ENCODE results near the gene NHLRC2.

The NHLRC2 gene

GRCh38 chr10:113945075-113945686 lies 90.7 kb downstream of the NHLRC2 start:
- DNase-seq = no peak

GRCh38 chr10:113945687-113946085 lies 91.2 kb downstream of the NHLRC2 start:
- no peak for DNase-seq

GRCh38 chr10:113947184-113948041 lies 93.0 kb downstream of the NHLRC2 start:
- no peak for DNase-seq

DNA sequence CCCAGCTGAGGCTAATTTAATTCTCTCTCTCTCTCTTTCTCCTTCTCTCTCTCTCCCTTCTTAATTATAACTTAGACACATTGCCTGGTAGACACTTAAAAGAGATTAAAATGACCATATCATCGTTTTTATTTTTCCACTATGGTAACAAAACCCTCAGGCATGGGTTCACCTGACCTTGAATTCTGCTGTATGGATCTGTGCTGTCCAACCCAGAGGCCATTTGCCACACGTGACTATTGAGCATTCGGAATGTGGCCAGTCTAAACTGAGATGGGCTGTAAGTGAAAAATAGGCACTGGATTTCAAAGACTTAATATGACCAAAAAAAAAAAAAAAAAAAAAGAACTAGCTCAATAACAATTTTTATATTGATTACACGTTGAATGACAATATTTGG lies 93.6 kb downstream of the NHLRC2 start:
- no peak for DNase-seq

DNA sequence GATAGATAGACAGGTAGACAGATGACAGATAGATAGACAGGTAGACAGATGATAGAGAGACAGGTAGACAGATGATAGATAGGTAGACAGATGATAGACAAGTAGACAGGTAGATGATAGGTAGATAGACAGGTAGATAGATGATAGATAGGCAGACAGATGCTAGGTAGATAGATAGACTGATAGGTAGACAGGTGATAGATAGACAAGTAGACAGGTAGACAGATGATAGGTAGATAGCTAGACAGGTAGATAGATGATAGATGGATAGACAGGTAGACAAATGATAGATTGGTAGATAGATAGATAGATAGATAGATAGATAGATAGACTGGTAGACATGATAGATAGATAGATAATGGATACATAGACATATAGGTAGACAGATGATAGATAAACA lies 95.8 kb downstream of the NHLRC2 start:
- DNase-seq = no peak

- DNase-seq = no peak
Observed at GRCh38 chr10:113953505-113954272, 99.2 kb downstream of the NHLRC2 start.

GRCh38 chr10:113954409-113954808 lies 99.9 kb downstream of the NHLRC2 start:
- DNase-seq = no peak

DNA sequence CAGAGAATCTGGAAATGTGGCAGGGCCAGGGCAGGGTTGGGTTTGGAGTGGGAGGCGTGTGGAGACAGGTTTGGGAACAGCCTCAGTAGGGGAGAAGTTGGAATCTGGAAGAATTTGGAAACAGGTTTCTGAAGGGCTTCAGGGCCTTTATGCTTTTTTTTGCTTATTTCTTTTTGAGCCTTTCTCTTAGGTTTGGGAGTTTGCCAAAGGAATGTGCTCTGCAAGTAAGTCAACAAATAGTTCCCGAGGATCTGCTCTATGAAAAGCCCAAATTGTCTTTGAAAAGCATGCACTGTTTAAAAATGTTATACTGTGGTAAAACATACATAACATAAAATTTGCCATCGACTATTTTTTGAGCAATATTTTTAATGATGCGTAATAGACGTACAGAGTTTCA lies 102.6 kb downstream of the NHLRC2 start:
- DNase-seq = no peak

GRCh38 chr10:113958631-113959382 lies 104.3 kb downstream of the NHLRC2 start:
- DNase-seq = peak; percentile 26

DNA sequence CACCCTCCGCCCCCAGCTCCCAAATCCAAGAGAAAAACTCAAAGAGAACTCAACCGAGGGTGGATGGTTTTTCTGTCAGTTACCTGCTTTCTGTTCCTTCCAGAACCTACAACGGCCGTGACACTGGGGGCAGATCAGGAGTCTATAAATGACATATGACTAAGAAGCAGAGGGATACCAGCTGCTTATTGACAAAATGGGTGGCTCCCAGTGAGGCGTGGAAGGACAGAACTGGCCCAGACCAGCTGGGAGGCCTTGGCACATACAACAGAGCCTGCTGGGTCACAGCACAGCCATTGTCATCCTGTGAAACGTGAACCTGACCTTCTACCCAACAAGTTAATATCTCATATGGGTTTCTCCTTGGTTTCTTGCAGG lies 104.9 kb downstream of the NHLRC2 start:
- DNase-seq = peak; percentile 26

- DNase-seq = no peak
Observed at GRCh38 chr10:113960617-113961181, 106.2 kb downstream of the NHLRC2 start.

GRCh38 chr10:113961182-113962031 lies 106.9 kb downstream of the NHLRC2 start:
- no peak for DNase-seq

DNA sequence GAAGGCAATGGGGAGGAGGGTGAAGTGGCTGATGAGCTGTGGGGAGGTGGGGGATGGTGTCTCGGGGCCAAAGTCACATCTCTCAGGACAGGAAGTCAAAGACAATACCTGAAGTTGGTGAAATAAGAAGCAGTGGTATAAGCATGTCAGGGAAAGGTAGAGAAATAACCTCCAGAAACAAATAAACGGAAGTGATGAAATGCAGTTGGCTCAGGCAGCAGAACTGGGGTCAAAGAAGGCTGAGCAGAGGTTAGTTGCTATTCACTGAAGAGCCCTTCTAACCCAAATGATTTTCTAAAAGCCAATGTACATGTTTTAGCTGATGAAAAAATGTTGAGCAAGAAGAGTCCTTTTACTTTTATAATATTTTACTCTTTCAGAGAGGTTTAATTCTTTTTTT lies 110.6 kb downstream of the NHLRC2 start:
- no peak for DNase-seq

GRCh38 chr10:113965683-113966082 lies 111.2 kb downstream of the NHLRC2 start:
- DNase-seq = no peak

Measured in SHP77 treated with DMSO at 0.1 percent for 48 hours (cell line).